Loucy (cell line): ENCODE data around the gene PTGIS.

Experiments used
- EZH2phosphoT487 ChIP-seq: fragments of 200-600 bp; IDR thresholded peaks from 2 replicates; pipeline ENCODE4 v1.6.1; 2018; ENCODE audit warnings: antibody characterized with exemption, mild to moderate bottlenecking, moderate library complexity, borderline replicate concordance
- TF ChIP-seq, protein P1 (sequence below): fragments of 200-600 bp; sonication (generic); conservative IDR thresholded peaks from 2 replicates; pipeline ENCODE4 v1.5.1; 2014; ENCODE audit warnings: mild to moderate bottlenecking, antibody characterized with exemption, low read length

DNA sequence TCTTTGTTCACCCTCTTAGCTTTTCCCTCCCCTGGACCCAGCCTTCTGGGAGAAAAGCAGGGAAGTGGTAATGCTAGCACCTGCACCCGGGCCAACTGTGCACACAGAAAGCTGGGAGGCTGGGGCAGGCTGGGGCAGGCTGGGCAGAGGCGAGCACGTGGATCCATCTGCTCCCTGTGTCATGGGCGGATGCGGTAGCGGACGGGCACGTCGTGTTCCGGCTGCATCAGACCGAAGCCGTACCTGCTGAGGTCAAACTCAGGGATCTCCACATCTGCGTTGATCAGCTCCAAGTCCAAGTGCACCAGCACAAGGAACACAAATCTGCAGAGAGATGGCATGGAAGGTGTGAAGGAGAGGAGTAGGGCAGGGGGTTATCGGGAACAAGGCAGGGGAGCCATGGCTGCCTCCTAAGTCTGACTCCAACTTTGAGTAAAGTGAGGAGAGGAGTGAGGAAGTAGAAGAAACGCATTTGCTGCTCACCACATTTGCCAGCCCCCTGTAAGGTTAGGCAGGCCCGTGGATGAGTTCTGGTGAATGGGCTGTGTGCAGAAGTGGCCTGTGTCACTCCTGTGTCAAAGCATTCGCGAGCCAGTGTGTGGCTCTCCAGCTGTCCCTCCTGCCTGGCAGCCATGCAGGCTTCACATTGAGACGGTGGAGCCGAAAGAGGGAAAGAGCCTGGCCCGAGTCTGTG is 60.0 kb downstream of the PTGIS start:
- TF ChIP-seq, protein P1, sequence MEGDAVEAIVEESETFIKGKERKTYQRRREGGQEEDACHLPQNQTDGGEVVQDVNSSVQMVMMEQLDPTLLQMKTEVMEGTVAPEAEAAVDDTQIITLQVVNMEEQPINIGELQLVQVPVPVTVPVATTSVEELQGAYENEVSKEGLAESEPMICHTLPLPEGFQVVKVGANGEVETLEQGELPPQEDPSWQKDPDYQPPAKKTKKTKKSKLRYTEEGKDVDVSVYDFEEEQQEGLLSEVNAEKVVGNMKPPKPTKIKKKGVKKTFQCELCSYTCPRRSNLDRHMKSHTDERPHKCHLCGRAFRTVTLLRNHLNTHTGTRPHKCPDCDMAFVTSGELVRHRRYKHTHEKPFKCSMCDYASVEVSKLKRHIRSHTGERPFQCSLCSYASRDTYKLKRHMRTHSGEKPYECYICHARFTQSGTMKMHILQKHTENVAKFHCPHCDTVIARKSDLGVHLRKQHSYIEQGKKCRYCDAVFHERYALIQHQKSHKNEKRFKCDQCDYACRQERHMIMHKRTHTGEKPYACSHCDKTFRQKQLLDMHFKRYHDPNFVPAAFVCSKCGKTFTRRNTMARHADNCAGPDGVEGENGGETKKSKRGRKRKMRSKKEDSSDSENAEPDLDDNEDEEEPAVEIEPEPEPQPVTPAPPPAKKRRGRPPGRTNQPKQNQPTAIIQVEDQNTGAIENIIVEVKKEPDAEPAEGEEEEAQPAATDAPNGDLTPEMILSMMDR: no peak
- no peak for TF ChIP-seq EZH2phosphoT487
